H1 (cell line): ENCODE data around the gene HPS6. TPM values are rescaled to one million over a fixed set of nuclear protein-coding genes. Genes with fewer than 3 reads are reported as not detected.

Experiments
- ASH2L ChIP-seq: fragments of 200-600, 300-600 bp; sonication (generic); IDR thresholded peaks from one replicate; pipeline ENCODE4 v1.7.1; 2017; ENCODE audit warnings: low read length
- CBX5 ChIP-seq: fragments of 300-800, 300-1000 bp; sonication (generic); IDR thresholded peaks from 2 replicates; pipeline ENCODE4 v1.7.1; 2016; ENCODE audit warnings: antibody characterized with exemption, low read length, low read depth
- CHD1 ChIP-seq: IDR thresholded peaks from 2 replicates; pipeline ENCODE4 v1.6.1; 2012; ENCODE audit warnings: low read depth, low read length, improper control_type of control experiment
- KDM1A ChIP-seq: fragments of 200-600, 300-600 bp; sonication (generic); IDR thresholded peaks from 2 replicates; pipeline ENCODE4 v1.7.1; 2016; ENCODE audit warnings: mild to moderate bottlenecking, low read length, borderline replicate concordance
- POLR2AphosphoS5 ChIP-seq: IDR thresholded peaks from 2 replicates; pipeline ENCODE4 v1.6.1; 2011; ENCODE audit warnings: low read depth, low read length
- RFX5 ChIP-seq: IDR thresholded peaks from 2 replicates; pipeline ENCODE4 v1.6.1; 2011; ENCODE audit warnings: low read depth, low read length, improper control_type of control experiment, borderline replicate concordance
- RNF2 ChIP-seq: fragments of 200-900, 300-1000 bp; sonication (generic); IDR thresholded peaks from 2 replicates; pipeline ENCODE4 v1.7.1; 2016; ENCODE audit warnings: borderline replicate concordance, low read depth, mild to moderate bottlenecking, antibody characterized with exemption, low read length; ENCODE audit not compliant: poor library complexity, severe bottlenecking; ENCODE audit errors: missing control alignments
- SUZ12 ChIP-seq: fragments of 200-600 bp; sonication (generic); IDR thresholded peaks from 2 replicates; pipeline ENCODE4 v1.6.1; 2012; ENCODE audit warnings: mild to moderate bottlenecking, inconsistent platforms, low read length, moderate library complexity, mixed read lengths
- TAF1 ChIP-seq: IDR thresholded peaks from 2 replicates; pipeline ENCODE4 v1.6.1; 2011; ENCODE audit warnings: mild to moderate bottlenecking, low read depth, low read length
- TCF12 ChIP-seq: IDR thresholded peaks from 2 replicates; pipeline ENCODE4 v1.6.1; 2011; ENCODE audit warnings: low read depth, mild to moderate bottlenecking, low read length
- polyA plus RNA-seq, 7 experiments: library from polyadenylated mRNA; depleted of rRNA in 3 of 7; stranded (reverse) in 5 of 7; unstranded in 2 of 7; fragments of >200 nt in 5 of 7; fragments of 200-250 nt in 2 of 7; gene quantifications; 1 replicate in 5 of 7; 2 replicates in 1 of 7; 4 replicates in 1 of 7; pipeline versions ENCODE4 v1.2.1 to v1.2.3, GENCODE V29; 2011 to 2013; ENCODE audit warnings: missing spikeins in 2 of 7, mixed read lengths in 2 of 7
- total RNA-seq: library from RNA; stranded (reverse); fragmentation: NEBNext Ultra II Directional; extraction: Animal tissue kit (Norgen Biotek cat#: 25700); gene quantifications from 2 replicates; pipeline ENCODE4 v1.2.1, GENCODE V29; 2021
- TF ChIP-seq, protein P1 (sequence below): fragments of 300-600 bp; sonication (generic); IDR thresholded peaks from 2 replicates; pipeline ENCODE4 v1.7.1; 2012; ENCODE audit warnings: low read length, moderate library complexity, mild to moderate bottlenecking, inconsistent platforms; ENCODE audit not compliant: insufficient replicate concordance
- TF ChIP-seq, protein P2 (sequence below): IDR thresholded peaks from 2 replicates; pipeline ENCODE4 v1.6.1; 2012; ENCODE audit warnings: inconsistent platforms

The HPS6 gene
- total and polyA plus RNA-seq, 2 of the 8 experiments (the other 6 are each of a cell fraction or from before 2014, with no cell fraction given), result 10.2 to 17.7 TPM

DNA sequence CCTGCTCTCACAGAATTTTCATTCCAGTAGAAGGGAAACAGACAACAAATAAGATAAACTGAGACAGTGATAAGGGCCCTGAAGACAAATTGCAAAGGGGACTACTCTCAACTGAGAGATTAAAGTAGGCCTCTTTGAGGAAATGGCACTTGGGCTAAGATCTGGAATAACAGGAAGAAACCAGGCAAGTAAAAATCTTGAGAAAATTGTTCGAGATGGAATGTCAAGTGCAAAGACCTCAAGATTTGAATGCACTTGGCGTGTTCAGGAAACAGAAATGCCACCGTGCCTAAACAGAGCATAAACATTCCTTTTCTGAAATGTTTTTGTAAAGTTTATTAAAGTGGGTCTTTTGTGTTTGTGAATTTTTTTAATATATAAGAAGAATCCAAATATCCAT lies 19.9 kb upstream of the HPS6 start (continued):
- TF ChIP-seq, protein P1, sequence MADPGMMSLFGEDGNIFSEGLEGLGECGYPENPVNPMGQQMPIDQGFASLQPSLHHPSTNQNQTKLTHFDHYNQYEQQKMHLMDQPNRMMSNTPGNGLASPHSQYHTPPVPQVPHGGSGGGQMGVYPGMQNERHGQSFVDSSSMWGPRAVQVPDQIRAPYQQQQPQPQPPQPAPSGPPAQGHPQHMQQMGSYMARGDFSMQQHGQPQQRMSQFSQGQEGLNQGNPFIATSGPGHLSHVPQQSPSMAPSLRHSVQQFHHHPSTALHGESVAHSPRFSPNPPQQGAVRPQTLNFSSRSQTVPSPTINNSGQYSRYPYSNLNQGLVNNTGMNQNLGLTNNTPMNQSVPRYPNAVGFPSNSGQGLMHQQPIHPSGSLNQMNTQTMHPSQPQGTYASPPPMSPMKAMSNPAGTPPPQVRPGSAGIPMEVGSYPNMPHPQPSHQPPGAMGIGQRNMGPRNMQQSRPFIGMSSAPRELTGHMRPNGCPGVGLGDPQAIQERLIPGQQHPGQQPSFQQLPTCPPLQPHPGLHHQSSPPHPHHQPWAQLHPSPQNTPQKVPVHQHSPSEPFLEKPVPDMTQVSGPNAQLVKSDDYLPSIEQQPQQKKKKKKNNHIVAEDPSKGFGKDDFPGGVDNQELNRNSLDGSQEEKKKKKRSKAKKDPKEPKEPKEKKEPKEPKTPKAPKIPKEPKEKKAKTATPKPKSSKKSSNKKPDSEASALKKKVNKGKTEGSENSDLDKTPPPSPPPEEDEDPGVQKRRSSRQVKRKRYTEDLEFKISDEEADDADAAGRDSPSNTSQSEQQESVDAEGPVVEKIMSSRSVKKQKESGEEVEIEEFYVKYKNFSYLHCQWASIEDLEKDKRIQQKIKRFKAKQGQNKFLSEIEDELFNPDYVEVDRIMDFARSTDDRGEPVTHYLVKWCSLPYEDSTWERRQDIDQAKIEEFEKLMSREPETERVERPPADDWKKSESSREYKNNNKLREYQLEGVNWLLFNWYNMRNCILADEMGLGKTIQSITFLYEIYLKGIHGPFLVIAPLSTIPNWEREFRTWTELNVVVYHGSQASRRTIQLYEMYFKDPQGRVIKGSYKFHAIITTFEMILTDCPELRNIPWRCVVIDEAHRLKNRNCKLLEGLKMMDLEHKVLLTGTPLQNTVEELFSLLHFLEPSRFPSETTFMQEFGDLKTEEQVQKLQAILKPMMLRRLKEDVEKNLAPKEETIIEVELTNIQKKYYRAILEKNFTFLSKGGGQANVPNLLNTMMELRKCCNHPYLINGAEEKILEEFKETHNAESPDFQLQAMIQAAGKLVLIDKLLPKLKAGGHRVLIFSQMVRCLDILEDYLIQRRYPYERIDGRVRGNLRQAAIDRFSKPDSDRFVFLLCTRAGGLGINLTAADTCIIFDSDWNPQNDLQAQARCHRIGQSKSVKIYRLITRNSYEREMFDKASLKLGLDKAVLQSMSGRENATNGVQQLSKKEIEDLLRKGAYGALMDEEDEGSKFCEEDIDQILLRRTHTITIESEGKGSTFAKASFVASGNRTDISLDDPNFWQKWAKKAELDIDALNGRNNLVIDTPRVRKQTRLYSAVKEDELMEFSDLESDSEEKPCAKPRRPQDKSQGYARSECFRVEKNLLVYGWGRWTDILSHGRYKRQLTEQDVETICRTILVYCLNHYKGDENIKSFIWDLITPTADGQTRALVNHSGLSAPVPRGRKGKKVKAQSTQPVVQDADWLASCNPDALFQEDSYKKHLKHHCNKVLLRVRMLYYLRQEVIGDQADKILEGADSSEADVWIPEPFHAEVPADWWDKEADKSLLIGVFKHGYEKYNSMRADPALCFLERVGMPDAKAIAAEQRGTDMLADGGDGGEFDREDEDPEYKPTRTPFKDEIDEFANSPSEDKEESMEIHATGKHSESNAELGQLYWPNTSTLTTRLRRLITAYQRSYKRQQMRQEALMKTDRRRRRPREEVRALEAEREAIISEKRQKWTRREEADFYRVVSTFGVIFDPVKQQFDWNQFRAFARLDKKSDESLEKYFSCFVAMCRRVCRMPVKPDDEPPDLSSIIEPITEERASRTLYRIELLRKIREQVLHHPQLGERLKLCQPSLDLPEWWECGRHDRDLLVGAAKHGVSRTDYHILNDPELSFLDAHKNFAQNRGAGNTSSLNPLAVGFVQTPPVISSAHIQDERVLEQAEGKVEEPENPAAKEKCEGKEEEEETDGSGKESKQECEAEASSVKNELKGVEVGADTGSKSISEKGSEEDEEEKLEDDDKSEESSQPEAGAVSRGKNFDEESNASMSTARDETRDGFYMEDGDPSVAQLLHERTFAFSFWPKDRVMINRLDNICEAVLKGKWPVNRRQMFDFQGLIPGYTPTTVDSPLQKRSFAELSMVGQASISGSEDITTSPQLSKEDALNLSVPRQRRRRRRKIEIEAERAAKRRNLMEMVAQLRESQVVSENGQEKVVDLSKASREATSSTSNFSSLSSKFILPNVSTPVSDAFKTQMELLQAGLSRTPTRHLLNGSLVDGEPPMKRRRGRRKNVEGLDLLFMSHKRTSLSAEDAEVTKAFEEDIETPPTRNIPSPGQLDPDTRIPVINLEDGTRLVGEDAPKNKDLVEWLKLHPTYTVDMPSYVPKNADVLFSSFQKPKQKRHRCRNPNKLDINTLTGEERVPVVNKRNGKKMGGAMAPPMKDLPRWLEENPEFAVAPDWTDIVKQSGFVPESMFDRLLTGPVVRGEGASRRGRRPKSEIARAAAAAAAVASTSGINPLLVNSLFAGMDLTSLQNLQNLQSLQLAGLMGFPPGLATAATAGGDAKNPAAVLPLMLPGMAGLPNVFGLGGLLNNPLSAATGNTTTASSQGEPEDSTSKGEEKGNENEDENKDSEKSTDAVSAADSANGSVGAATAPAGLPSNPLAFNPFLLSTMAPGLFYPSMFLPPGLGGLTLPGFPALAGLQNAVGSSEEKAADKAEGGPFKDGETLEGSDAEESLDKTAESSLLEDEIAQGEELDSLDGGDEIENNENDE, result no peak
- no peak for TF ChIP-seq ASH2L
- no peak for TF ChIP-seq CBX5
- no peak for TF ChIP-seq KDM1A
- no peak for TF ChIP-seq RFX5
- no peak for TF ChIP-seq TCF12
- no peak for TF ChIP-seq CHD1
- TF ChIP-seq RNF2, result no peak
- TF ChIP-seq POLR2AphosphoS5, result no peak
- no peak for TF ChIP-seq SUZ12
- TF ChIP-seq, protein P2, sequence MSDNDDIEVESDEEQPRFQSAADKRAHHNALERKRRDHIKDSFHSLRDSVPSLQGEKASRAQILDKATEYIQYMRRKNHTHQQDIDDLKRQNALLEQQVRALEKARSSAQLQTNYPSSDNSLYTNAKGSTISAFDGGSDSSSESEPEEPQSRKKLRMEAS, result no peak
- no peak for TF ChIP-seq TAF1
